Lower leg skin (tissue), 3 donors: ENCODE results near the gene XRCC6.

Experiments
- POLR2A ChIP-seq, 2 donors: fragments of 450-650 bp; IDR thresholded peaks; one replicate each; pipeline ENCODE4 v1.6.1; 2016 to 2017; ENCODE audit warnings: antibody characterized with exemption in 2 of 2, mild to moderate bottlenecking in 1 of 2, moderate library complexity in 1 of 2
- TF ChIP-seq, protein P1 (sequence below), 3 donors: fragments of 450-650 bp; IDR thresholded peaks; one replicate each; pipeline ENCODE4 v1.5.1; 2016; ENCODE audit warnings: antibody characterized with exemption in 3 of 3, mild to moderate bottlenecking in 3 of 3, moderate library complexity in 2 of 3

DNA sequence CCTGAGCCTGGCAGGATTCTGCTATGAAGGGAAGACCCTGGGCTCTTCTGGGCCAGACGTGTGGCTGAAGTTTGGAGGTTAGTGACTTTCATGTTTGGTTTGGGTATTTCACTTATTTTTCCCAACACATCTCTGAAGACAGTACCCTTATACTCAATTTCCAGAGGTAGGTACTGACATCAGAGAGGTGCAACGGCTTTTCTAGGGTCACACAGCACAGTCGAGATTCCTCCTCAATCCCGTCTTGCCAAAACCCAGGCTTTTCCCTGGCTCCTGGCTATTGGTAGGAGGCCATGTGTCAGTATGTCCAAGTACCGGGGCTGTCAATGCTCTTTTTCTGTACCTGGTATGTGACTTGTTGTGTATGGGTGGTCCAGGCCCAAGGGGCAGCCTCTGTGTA is 25.4 kb upstream of the XRCC6 start:
- TF ChIP-seq, protein P1, sequence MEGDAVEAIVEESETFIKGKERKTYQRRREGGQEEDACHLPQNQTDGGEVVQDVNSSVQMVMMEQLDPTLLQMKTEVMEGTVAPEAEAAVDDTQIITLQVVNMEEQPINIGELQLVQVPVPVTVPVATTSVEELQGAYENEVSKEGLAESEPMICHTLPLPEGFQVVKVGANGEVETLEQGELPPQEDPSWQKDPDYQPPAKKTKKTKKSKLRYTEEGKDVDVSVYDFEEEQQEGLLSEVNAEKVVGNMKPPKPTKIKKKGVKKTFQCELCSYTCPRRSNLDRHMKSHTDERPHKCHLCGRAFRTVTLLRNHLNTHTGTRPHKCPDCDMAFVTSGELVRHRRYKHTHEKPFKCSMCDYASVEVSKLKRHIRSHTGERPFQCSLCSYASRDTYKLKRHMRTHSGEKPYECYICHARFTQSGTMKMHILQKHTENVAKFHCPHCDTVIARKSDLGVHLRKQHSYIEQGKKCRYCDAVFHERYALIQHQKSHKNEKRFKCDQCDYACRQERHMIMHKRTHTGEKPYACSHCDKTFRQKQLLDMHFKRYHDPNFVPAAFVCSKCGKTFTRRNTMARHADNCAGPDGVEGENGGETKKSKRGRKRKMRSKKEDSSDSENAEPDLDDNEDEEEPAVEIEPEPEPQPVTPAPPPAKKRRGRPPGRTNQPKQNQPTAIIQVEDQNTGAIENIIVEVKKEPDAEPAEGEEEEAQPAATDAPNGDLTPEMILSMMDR (IDR thresholded peaks at IDR 0.05): no peak
- no peak for TF ChIP-seq POLR2A (IDR thresholded peaks at IDR 0.05)
